GM12874 (cell line): Measurements from ENCODE around the gene PDE6D.

ENCODE experiments used
- TF ChIP-seq, protein P1 (sequence below): IDR thresholded peaks from 2 replicates; pipeline ENCODE4 v1.5.1; 2011; ENCODE audit warnings: low read depth, mild to moderate bottlenecking, control low read depth, low read length, moderate library complexity; ENCODE audit not compliant: insufficient read depth

PDE6D gene

DNA sequence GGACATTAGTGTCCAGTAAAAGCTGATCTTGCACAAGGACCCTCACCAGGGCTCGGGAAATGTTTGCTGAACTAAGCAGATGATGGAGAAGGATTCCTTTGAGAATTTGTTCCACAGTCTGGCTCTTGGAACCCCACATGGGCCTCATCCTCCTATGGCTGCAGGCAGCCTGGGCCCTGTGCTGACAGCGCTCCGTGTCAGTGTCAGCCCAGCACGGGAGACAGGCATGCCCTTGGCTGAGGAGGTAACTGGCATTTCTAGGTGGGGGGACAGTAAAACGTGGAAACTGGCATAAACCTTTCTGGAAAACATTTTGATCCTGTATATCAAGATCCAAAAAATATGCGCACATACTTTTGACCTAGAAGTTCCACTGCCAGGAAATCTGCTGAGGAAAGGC, 62.3 kb downstream of the PDE6D start:
- TF ChIP-seq, protein P1, sequence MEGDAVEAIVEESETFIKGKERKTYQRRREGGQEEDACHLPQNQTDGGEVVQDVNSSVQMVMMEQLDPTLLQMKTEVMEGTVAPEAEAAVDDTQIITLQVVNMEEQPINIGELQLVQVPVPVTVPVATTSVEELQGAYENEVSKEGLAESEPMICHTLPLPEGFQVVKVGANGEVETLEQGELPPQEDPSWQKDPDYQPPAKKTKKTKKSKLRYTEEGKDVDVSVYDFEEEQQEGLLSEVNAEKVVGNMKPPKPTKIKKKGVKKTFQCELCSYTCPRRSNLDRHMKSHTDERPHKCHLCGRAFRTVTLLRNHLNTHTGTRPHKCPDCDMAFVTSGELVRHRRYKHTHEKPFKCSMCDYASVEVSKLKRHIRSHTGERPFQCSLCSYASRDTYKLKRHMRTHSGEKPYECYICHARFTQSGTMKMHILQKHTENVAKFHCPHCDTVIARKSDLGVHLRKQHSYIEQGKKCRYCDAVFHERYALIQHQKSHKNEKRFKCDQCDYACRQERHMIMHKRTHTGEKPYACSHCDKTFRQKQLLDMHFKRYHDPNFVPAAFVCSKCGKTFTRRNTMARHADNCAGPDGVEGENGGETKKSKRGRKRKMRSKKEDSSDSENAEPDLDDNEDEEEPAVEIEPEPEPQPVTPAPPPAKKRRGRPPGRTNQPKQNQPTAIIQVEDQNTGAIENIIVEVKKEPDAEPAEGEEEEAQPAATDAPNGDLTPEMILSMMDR: no peak

DNA sequence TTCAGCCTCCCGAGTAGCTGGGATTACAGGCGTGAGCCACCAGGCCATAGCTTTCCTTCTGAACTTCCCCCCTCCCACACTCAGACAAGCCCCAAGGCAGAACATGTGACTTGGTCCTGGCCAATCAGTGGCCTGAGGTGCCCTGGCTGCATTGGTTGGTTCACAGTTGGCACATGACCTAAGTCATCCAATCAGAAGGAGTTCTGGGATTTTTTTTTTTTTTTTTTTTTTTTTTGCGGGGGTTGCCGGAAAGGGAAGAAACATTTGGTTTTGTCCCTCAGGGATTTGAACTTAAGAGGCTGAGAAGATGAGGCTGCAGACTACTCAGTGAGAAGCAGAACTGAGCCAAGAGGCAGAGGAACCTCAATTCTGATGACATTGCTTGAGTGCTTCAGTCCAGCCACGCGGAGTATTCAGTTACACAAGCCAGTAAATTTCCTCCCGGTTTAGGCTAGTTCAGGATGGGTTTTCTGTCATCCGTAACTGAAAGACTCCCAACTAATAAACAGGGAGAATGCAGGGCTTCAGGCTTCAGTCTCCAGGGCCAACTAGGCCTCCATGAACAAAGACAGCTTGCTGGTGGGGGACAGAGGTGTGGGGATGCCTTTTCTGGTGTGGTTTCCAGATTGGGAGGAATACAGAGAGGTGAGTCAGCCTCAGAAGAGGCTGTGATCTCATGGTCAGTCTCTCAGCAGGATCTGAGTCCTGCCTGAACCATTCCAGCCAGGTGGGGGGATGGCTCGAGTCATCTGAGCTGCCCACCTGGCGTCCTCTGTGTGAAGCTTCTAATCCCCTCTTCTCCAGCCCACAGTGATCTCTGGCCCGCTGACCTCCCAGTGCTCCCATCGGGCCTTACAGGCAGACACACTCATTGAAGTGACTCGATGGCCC, 63.6 kb downstream of the PDE6D start:
- TF ChIP-seq, protein P1: no peak

DNA sequence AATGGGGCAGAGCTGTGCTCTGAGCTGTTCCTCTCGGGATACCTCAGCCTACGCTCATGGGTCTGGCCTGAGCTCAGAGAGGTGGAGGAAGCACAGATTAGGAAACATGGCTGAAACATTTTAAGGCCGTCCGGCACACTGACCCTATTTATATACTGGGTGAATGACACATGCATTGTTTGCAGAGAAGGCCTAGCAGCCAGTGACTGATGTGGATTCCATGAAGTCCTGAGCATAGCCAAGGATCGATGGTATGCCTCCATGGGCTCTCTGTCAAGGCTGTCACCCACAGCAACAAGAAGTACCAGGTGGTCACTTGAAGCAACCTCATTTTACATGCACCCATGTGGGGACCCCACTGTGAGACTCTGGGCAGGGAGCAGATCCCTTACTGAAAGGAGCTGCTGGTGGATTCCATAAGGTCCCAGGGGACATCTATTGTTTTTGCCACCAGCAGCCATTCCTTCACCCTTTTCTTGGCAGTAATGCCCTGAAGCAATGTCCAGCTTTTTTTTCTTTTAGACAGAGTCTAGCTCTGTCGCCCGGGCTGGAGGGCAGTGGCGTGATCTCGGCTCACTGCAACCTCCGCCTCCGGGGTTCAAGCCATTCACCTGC, 64.3 kb downstream of the PDE6D start:
- TF ChIP-seq, protein P1: no peak

DNA sequence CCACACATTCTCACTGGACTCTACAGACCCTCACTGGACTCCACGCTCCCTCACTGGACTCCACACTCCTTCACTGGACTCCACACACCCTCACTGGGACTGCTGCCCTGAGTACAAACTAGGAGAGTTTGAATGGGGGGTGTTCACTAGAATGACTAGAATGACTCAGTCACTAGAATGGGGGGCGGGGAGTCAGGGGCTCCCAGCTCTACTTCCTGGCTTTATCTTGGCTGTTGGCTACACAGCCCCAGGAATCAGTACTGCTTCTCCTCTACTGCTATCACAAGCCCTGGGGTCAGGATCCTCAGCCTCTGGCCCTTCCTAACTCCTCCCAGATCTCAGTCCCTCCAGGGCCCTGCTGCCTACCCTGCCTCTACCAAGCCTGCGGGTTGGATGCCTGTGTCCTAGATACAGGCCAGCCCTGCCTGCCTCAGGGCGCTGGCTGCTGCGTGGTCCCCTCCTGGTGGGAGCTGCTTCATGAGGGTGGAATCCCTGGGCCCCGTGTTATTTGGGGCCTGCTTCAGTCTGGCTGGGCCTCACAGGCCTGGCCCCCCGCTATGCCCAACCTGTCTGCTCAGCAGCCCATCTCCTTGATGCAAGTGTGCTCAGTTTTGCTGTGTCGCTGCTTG, 65.0 kb downstream of the PDE6D start:
- TF ChIP-seq, protein P1: no peak

DNA sequence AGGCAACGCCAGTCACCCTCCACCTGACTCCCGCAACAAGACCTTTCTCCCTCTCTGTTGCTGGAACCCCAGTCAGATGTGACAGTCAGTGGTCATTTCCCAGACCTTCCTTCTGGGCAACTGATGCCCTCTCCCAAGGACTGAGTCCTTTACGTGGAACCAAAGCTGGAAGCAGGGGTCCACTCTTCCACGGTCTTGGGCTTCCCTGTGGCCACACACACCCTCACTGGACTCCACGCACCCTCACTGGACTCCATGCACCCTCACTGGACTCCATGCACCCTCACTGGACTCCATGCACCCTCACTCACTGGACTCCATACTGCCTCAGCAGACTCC, 65.6 kb downstream of the PDE6D start:
- TF ChIP-seq, protein P1: no peak

DNA sequence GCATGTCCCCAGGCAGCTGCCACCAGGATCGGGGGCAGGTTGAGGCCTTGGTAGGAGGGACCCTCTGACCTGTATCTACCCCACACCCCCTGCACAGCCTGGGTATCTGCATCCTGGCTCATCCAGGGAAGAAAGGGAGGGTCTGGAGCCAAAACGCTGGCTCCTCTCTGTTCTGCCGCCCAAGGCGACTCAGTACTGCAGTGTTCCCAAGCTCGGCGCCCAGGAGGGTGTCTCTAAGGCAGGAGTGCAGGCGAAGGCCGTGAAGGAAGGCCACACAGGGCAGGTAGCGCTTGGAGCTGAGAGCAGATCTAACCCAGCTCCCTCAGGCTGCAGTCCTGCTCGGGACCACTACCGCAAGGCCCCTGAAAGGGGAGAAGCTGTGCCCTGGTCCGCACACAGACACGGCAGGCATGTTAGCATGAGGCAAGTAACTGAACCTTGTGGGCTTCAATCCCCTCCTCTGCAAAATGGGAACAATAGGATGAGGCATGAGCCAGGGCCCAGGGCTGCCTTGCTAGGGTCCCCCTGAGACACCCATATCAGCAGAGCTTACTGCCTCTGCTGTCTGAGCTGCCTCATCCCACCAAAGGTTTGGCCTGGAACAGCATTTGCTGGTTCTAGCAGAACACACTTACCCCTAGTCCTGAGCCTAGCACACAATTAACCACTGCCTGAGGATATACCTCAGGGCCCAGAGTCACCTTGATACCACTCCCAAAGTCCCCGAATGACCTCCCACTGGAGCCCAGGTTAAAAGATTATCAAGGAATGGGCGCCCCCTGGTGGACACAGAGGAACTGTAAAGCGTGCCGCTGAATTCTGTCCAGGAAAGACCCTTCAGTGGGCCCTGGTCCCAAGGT, 66.2 kb downstream of the PDE6D start:
- TF ChIP-seq, protein P1: peak; percentile 74
